Gastroesophageal sphincter (tissue), 4 donors: ENCODE results near the gene AMDHD1. TPM values are rescaled to one million over a fixed set of nuclear protein-coding genes. Genes with fewer than 3 reads are reported as not detected.

ENCODE experiments used
- ATAC-seq: fragments of 150-250 bp; one replicate; pipeline ENCODE4 v1.9.1; 2016; ENCODE audit warnings: mild to moderate bottlenecking, moderate library complexity
- H3K27ac ChIP-seq, 4 donors: fragments of 200-600 bp; sonication (generic) in 3 of 4; 1 replicate in 3 of 4; 2 replicates in 1 of 4; pipeline ENCODE4 v1.5.1; 2016 to 2019
- H3K27me3 ChIP-seq: fragments of 200-600 bp; sonication (generic); one replicate; pipeline ENCODE4 v1.5.1; 2019
- H3K36me3 ChIP-seq, 2 donors: fragments of 200-600 bp; sonication (generic); one replicate each; pipeline ENCODE4 v1.5.1; 2019; ENCODE audit warnings: control low read depth in 1 of 2
- H3K4me1 ChIP-seq, 3 donors: fragments of 200-600 bp; sonication (generic); 1 replicate in 2 of 3; 2 replicates in 1 of 3; pipeline ENCODE4 v1.5.1; 2016 to 2019; ENCODE audit warnings: control low read depth in 2 of 3
- H3K4me3 ChIP-seq, 2 donors: fragments of 200-600 bp; sonication (generic); one replicate each; pipeline ENCODE4 v1.5.1; 2019; ENCODE audit warnings: mild to moderate bottlenecking in 1 of 2, moderate library complexity in 1 of 2
- H3K9me3 ChIP-seq, 3 donors: fragments of 200-600 bp; sonication (generic); one replicate each; pipeline ENCODE4 v1.5.1; 2017 to 2019; ENCODE audit warnings: control low read depth in 2 of 3
- CTCF ChIP-seq, 4 experiments: fragments of 200-600 bp in 2 of 4; fragments of 450-650 bp in 2 of 4; sonication (generic) in 1 of 4; IDR thresholded peaks; one replicate each; pipeline ENCODE4 v1.5.1; 2017 to 2019; ENCODE audit warnings: antibody characterized with exemption in 4 of 4, mild to moderate bottlenecking in 2 of 4, moderate library complexity in 2 of 4
- EP300 ChIP-seq: sonication (generic); formaldehyde crosslinking; IDR thresholded peaks from one replicate; pipeline ENCODE4 v1.6.1; 2017; ENCODE audit warnings: antibody characterized with exemption, mild to moderate bottlenecking
- POLR2A ChIP-seq, 2 donors: fragments of 450-650 bp; IDR thresholded peaks; one replicate each; pipeline ENCODE4 v1.6.1; 2017; ENCODE audit warnings: antibody characterized with exemption in 2 of 2, mild to moderate bottlenecking in 2 of 2, moderate library complexity in 1 of 2
- POLR2AphosphoS5 ChIP-seq: sonication (generic); formaldehyde crosslinking; IDR thresholded peaks from one replicate; pipeline ENCODE4 v1.6.1; 2017; ENCODE audit warnings: antibody characterized with exemption
- WGBS, 2 donors: methylation state at CpG; one replicate each; pipeline ENCODE4 v1.1.5; 2018; ENCODE audit warnings: low coverage in 1 of 2; 5-methylcytosine and 5-hydroxymethylcytosine counted together
- total RNA-seq, 4 donors: library from RNA; depleted of rRNA; stranded (reverse); fragments of >200 nt; gene quantifications; one replicate each; pipeline ENCODE4 v1.1.0, GENCODE V29; 2016

The AMDHD1 gene, protein sequence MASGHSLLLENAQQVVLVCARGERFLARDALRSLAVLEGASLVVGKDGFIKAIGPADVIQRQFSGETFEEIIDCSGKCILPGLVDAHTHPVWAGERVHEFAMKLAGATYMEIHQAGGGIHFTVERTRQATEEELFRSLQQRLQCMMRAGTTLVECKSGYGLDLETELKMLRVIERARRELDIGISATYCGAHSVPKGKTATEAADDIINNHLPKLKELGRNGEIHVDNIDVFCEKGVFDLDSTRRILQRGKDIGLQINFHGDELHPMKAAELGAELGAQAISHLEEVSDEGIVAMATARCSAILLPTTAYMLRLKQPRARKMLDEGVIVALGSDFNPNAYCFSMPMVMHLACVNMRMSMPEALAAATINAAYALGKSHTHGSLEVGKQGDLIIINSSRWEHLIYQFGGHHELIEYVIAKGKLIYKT
- 1 to 10 TPM in 2 of 4 donors, under 1 TPM in 1, not detected in 1; 0.40 to 1.8 (median 1.0) TPM for total RNA-seq

DNA sequence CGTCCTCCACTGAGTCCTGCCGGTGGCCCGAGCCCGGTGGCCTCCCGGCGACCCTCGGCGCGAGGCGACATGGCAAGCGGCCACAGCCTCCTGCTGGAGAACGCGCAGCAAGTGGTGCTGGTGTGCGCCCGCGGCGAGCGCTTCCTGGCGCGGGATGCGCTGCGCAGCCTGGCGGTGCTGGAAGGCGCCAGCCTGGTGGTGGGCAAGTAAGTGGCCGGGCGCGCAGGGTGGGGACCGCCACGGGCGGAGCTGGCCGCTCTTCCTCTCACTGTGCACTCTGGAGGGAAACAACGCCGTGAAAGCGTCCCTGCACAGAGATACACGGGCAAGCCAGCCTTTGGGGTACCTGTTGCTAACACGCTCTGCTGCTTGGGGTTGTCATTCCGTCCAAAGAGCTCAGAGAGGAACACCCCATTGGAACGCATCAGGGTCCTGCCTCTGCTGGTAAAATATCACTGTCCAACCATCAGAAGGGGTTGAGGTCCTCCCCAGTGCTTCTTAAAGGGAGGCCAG lies at the start of gene AMDHD1:
TSS of gene AMDHD1 (plus strand) at position 2 of the 513 bp plus-strand sequence. CDS start at position 70, 68 bp downstream.
- Histone ChIP-seq H3K36me3 (no peaks in the 10 kb centered on the region), H3K27me3 (no peaks in the 10 kb centered on the region), H3K9me3 (no peaks in the 10 kb centered on the region), H3K27ac (peak within 1 kb of the TSS; percentile 4 to 93 (median 90)), H3K4me3 (peak within 1 kb of the TSS; percentile 81 to 88), H3K4me1 (peaks cover 0 to 17% (median 0%) of the 10 kb centered on the region in 3 donors)
- TF ChIP-seq POLR2A (IDR thresholded peaks at IDR 0.05), result no peak
- no peak for TF ChIP-seq POLR2AphosphoS5
- no peak for TF ChIP-seq EP300
- peak in 3 of 4 experiments; percentile 18 to 68 (median 60) for TF ChIP-seq CTCF (IDR thresholded peaks at IDR 0.05)
- 0% methylated on average over 1 of the region's 38 CpGs; no CpG with 5 or more reads in 1 of the 2 donors for WGBS, 2 donors
- peak; percentile 80 for ATAC-seq

DNA sequence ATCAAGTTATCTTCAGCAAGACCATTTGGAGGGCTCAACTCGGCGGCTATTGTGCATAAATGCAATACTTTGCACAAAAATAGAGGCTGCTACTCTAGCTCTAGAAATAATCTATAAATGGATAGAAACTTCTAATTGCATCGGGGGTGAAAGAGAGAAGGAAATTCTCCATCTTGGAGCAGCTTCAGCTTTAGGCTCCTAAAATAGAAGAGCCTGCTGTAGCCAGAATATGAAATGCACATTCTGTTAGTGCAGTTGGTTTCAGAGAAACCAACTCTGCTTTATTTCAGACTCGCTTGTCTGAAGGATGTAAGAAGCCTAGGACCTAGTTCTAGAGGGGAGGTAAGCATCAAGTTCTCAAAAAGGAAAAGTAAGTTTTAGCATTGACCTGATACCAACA lies 46.3 kb upstream of the AMDHD1 start:
- Histone ChIP-seq H3K27me3 (no peaks in the 10 kb centered on the region), H3K36me3 (no peaks in the 10 kb centered on the region), H3K27ac (no peak overlapping the region), H3K4me1 (no peaks in the 10 kb centered on the region), H3K9me3 (no peaks in the 10 kb centered on the region), H3K4me3 (no peak overlapping the region)
- TF ChIP-seq CTCF (IDR thresholded peaks at IDR 0.05) (no peak), POLR2AphosphoS5 (no peak), POLR2A (IDR thresholded peaks at IDR 0.05) (no peak), EP300 (no peak)
- no peak for ATAC-seq
- 73 to 74% methylated on average over 3 to 4 of the region's 4 CpGs for WGBS, 2 donors

DNA sequence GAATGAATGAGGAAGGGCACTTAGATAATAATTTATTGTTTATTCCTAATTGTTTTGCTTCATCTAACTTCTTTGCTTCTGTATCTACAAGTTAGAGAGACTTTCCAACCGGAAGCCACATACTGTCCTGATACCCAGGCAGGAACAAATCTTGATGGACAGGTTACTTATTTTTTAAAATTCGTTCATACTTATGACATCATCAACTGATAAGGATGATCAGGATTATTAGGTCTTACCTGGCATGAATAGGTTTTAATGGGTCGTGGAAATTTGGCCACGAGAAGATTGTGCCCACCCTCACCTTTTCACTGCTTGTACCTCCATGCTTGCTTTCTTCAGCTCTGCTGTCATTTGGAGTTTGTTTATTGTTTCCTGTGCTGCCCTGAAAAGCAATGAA lies 45.0 kb upstream of the AMDHD1 start:
- H3K27ac ChIP-seq, result no peak overlapping the region
- H3K9me3 ChIP-seq, result peaks cover 0 to 7% (median 0%) of the 10 kb centered on the region in 3 donors
- H3K4me1 ChIP-seq, result no peaks in the 10 kb centered on the region
- ATAC-seq, result no peak
- 70 to 78% methylated on average over 3 to 4 of the region's 4 CpGs for WGBS, 2 donors
- H3K36me3 ChIP-seq, result no peaks in the 10 kb centered on the region
- no peak overlapping the region for H3K4me3 ChIP-seq
- TF ChIP-seq POLR2A (IDR thresholded peaks at IDR 0.05) (no peak), EP300 (no peak), CTCF (IDR thresholded peaks at IDR 0.05) (no peak), POLR2AphosphoS5 (no peak)
- no peaks in the 10 kb centered on the region for H3K27me3 ChIP-seq

DNA sequence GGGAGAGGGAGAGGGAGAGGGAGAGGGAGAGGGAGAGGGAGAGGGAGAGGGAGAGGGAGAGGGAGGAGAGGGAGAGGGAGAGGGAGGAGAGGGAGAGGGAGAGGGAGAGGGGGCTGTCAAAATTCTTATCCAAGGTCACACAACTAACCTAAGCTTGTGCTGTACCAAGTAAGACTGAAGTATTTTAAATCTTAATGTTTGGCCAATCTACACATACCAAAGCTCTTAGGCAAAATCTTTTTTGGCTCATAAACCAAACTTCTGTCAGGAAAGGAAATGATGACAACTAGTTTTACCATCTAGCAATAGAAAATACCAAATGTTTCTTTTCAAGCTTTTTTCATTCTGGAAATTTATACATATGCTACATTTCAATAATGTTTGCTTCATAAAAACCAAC lies 34.6 kb upstream of the AMDHD1 start:
- Histone ChIP-seq H3K36me3 (no peaks in the 10 kb centered on the region), H3K9me3 (no peaks in the 10 kb centered on the region), H3K27me3 (peaks cover 9% of the 10 kb centered on the region), H3K27ac (no peak overlapping the region), H3K4me3 (no peak overlapping the region), H3K4me1 (no peaks in the 10 kb centered on the region)
- no peak for TF ChIP-seq EP300
- no peak for TF ChIP-seq CTCF (IDR thresholded peaks at IDR 0.05)
- no peak for TF ChIP-seq POLR2AphosphoS5
- no peak for TF ChIP-seq POLR2A (IDR thresholded peaks at IDR 0.05)
- no peak for ATAC-seq

- no peak overlapping the region for H3K27ac ChIP-seq
- H3K36me3 ChIP-seq, result no peaks in the 10 kb centered on the region
- H3K4me3 ChIP-seq, result no peak overlapping the region
- H3K9me3 ChIP-seq, result no peaks in the 10 kb centered on the region
- ATAC-seq, result no peak
- no peaks in the 10 kb centered on the region for H3K27me3 ChIP-seq
- no peaks in the 10 kb centered on the region for H3K4me1 ChIP-seq
- TF ChIP-seq EP300 (no peak), CTCF (IDR thresholded peaks at IDR 0.05) (no peak), POLR2A (IDR thresholded peaks at IDR 0.05) (no peak), POLR2AphosphoS5 (no peak)
- WGBS, 2 donors, result 94 to 96% methylated on average over 3 of the region's 3 CpGs
These were observed 33.3 kb upstream of the AMDHD1 start for GRCh38 chr12:95909871-95910270.
